ENCODE measurements around the gene NEAT1.

NEAT1 gene

DNA sequence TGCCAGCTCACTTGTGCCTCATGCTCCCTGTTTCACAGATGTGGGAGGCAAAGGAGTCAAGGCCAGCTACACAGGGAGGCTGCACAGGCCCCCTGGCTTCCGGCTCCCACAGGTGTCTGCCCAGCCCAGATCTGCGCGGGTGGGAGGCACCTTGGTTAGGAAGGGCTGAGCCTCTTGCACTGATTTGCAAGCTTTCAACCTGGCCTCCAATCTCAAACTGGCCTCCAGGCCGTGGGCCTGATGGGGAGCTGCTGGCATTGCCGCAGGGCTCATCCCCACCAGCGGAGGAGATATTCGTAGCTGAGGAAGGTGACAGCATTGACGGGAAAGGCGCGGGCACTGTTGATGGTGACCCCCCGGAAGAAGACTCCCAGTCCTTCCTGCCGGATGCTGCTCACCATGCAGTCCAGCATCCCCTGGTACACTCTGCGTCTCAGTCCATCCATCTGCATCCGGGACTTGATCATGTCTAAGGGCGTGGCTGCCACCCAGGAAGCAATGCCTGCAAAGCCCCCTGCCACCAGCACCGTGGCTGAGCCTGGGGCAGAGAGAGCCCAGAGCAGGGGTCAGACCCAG, 46.4 kb upstream of the NEAT1 start:
- Histone ChIP-seq H3K27ac (ENCODE audit: low read length) (no peak overlapping the region), H2AFZ (ENCODE audit: low read length) (no peak overlapping the region), H3K9me2 (replicated peaks; ENCODE audit: insufficient read depth, low read length) (no peaks in the 10 kb centered on the region), H3K9me3 (replicated peaks; ENCODE audit: insufficient read depth, low read length) (no peaks in the 10 kb centered on the region), H3K9ac (ENCODE audit: low read length) (no peak overlapping the region), H3K4me3 (ENCODE audit: low read length) (no peak overlapping the region), H3K36me3 (replicated peaks; ENCODE audit: insufficient read depth, low read length) (no peaks in the 10 kb centered on the region), H3F3A (ENCODE audit: insufficient read depth, low read length) (no peaks in the 10 kb centered on the region), H3K4me1 (ENCODE audit: low read length) (no peaks in the 10 kb centered on the region), H3K4me2 (ENCODE audit: low read depth, low read length) (no peak overlapping the region), H3K79me2 (ENCODE audit: low read length) (peaks cover 10% of the 10 kb centered on the region), H4K20me1 (ENCODE audit: insufficient read depth, low read length) (no peaks in the 10 kb centered on the region), H3K27me3 (replicated peaks; ENCODE audit: insufficient read depth, low read length) (no peaks in the 10 kb centered on the region)
- no peak for DNase-seq
- TF ChIP-seq EZH2 (optimal IDR thresholded peaks at IDR 0.05; ENCODE audit: low read depth, low read length) (no peak), EZH2phosphoT487 (IDR thresholded peaks at IDR 0.05; ENCODE audit: low read length) (no peak)
- TF ChIP-seq, protein P1, sequence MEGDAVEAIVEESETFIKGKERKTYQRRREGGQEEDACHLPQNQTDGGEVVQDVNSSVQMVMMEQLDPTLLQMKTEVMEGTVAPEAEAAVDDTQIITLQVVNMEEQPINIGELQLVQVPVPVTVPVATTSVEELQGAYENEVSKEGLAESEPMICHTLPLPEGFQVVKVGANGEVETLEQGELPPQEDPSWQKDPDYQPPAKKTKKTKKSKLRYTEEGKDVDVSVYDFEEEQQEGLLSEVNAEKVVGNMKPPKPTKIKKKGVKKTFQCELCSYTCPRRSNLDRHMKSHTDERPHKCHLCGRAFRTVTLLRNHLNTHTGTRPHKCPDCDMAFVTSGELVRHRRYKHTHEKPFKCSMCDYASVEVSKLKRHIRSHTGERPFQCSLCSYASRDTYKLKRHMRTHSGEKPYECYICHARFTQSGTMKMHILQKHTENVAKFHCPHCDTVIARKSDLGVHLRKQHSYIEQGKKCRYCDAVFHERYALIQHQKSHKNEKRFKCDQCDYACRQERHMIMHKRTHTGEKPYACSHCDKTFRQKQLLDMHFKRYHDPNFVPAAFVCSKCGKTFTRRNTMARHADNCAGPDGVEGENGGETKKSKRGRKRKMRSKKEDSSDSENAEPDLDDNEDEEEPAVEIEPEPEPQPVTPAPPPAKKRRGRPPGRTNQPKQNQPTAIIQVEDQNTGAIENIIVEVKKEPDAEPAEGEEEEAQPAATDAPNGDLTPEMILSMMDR (IDR thresholded peaks at IDR 0.05; ENCODE audit: low read length) = no peak

DNA sequence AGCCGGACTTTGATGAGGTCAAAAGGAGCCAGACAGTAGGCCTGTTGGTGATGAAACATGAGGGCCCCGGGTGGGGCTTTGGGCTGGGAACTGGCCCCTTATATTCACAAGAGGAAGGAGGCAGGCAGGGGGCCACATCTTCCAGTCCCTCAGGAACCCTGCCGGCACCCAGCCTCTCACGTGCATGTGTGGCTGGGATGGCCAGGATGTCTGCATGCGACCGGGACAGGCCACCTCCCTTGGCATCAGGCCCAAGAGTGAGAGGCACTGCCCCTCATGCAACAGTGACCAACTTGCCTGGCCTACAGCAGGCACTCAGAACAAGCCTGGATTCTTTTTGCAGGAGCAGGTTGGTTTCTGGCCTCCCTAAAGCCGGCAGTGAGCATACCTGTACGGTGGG, 45.6 kb upstream of the NEAT1 start:
- Histone ChIP-seq H3F3A (ENCODE audit: insufficient read depth, low read length) (peaks cover 5% of the 10 kb centered on the region), H3K36me3 (replicated peaks; ENCODE audit: insufficient read depth, low read length) (no peaks in the 10 kb centered on the region), H3K9ac (ENCODE audit: low read length) (no peak overlapping the region), H3K4me3 (ENCODE audit: low read length) (no peak overlapping the region), H3K4me1 (ENCODE audit: low read length) (no peaks in the 10 kb centered on the region), H3K27ac (ENCODE audit: low read length) (no peak overlapping the region), H3K9me2 (replicated peaks; ENCODE audit: insufficient read depth, low read length) (no peaks in the 10 kb centered on the region), H3K79me2 (ENCODE audit: low read length) (peaks cover 10% of the 10 kb centered on the region), H4K20me1 (ENCODE audit: insufficient read depth, low read length) (no peaks in the 10 kb centered on the region), H3K4me2 (ENCODE audit: low read depth, low read length) (no peak overlapping the region), H2AFZ (ENCODE audit: low read length) (no peak overlapping the region), H3K27me3 (replicated peaks; ENCODE audit: insufficient read depth, low read length) (no peaks in the 10 kb centered on the region), H3K9me3 (replicated peaks; ENCODE audit: insufficient read depth, low read length) (no peaks in the 10 kb centered on the region)
- TF ChIP-seq EZH2 (optimal IDR thresholded peaks at IDR 0.05; ENCODE audit: low read depth, low read length) (no peak), EZH2phosphoT487 (IDR thresholded peaks at IDR 0.05; ENCODE audit: low read length) (no peak)
- TF ChIP-seq, protein P1 (IDR thresholded peaks at IDR 0.05; ENCODE audit: low read length) = no peak
- DNase-seq = no peak

DNA sequence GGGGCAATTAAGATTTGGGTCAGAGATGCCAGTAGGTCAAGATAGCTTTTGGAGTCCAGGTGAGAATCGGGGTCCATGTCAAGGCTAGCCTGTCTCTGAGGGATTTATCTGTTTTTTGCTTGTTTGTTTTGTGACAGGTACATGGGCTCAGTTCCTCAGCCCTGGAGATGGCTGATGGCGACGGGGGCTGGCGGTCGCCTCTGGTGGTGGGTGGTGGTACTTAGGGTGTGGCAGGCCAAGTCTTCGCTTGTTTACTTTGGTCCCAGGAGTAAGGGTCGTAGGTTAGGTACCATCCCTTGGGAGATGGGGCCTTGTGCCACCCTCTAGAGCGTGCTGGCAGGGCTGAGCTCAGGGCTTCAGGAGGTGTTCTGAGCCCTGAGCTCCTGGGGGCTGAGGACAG, 44.8 kb upstream of the NEAT1 start:
- H3K4me3 ChIP-seq (ENCODE audit: low read length) = no peak overlapping the region
- H3K4me1 ChIP-seq (ENCODE audit: low read length) = peaks cover under 1% of the 10 kb centered on the region
- no peaks in the 10 kb centered on the region for H4K20me1 ChIP-seq (ENCODE audit: insufficient read depth, low read length)
- H3K4me2 ChIP-seq (ENCODE audit: low read depth, low read length) = no peak overlapping the region
- no peaks in the 10 kb centered on the region for H3K9me2 ChIP-seq (replicated peaks; ENCODE audit: insufficient read depth, low read length)
- H3K9ac ChIP-seq (ENCODE audit: low read length) = no peak overlapping the region
- TF ChIP-seq EZH2 (optimal IDR thresholded peaks at IDR 0.05; ENCODE audit: low read depth, low read length) = no peak
- no peak for TF ChIP-seq EZH2phosphoT487 (IDR thresholded peaks at IDR 0.05; ENCODE audit: low read length)
- TF ChIP-seq, protein P1 (IDR thresholded peaks at IDR 0.05; ENCODE audit: low read length) = no peak
- H3K9me3 ChIP-seq (replicated peaks; ENCODE audit: insufficient read depth, low read length) = no peaks in the 10 kb centered on the region
- H3F3A ChIP-seq (ENCODE audit: insufficient read depth, low read length) = peaks cover 13% of the 10 kb centered on the region
- H3K79me2 ChIP-seq (ENCODE audit: low read length) = peaks cover 10% of the 10 kb centered on the region
- H2AFZ ChIP-seq (ENCODE audit: low read length) = no peak overlapping the region
- H3K36me3 ChIP-seq (replicated peaks; ENCODE audit: insufficient read depth, low read length) = no peaks in the 10 kb centered on the region
- no peak for DNase-seq
- no peak overlapping the region for H3K27ac ChIP-seq (ENCODE audit: low read length)
- no peaks in the 10 kb centered on the region for H3K27me3 ChIP-seq (replicated peaks; ENCODE audit: insufficient read depth, low read length)
